Ovary (tissue), 3 donors: ENCODE results near the gene LRRC8E.

Experiments
- POLR2A ChIP-seq: fragments of 450-650 bp; IDR thresholded peaks from one replicate; pipeline ENCODE4 v1.6.1; 2017; ENCODE audit warnings: antibody characterized with exemption, mild to moderate bottlenecking, moderate library complexity
- TF ChIP-seq, protein P1 (sequence below), 3 donors: fragments of 450-650 bp in 2 of 3; fragments of 200-600 bp in 1 of 3; IDR thresholded peaks; one replicate each; pipeline versions ENCODE4 v1.5.1 to v1.8.0; 2016 to 2022; ENCODE audit warnings: antibody characterized with exemption in 3 of 3, mild to moderate bottlenecking in 1 of 3
- donor health status: DM: no; HTN: no; CAD: no.

- TF ChIP-seq, protein P1, sequence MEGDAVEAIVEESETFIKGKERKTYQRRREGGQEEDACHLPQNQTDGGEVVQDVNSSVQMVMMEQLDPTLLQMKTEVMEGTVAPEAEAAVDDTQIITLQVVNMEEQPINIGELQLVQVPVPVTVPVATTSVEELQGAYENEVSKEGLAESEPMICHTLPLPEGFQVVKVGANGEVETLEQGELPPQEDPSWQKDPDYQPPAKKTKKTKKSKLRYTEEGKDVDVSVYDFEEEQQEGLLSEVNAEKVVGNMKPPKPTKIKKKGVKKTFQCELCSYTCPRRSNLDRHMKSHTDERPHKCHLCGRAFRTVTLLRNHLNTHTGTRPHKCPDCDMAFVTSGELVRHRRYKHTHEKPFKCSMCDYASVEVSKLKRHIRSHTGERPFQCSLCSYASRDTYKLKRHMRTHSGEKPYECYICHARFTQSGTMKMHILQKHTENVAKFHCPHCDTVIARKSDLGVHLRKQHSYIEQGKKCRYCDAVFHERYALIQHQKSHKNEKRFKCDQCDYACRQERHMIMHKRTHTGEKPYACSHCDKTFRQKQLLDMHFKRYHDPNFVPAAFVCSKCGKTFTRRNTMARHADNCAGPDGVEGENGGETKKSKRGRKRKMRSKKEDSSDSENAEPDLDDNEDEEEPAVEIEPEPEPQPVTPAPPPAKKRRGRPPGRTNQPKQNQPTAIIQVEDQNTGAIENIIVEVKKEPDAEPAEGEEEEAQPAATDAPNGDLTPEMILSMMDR (IDR thresholded peaks at IDR 0.05) = no peak
- no peak for TF ChIP-seq POLR2A
Observed at GRCh38 chr19:7926727-7927604, 38.7 kb downstream of the LRRC8E start.
